Calu3 (cell line): ENCODE measurements around the gene PIPOX. TPM values are rescaled to one million over a fixed set of nuclear protein-coding genes. Genes with fewer than 3 reads are reported as not detected.

Source experiments
- BruUV-seq: library from RNA; stranded (reverse); fragments of 400-500 nt; replicated peaks from 2 replicates; lab custom pipeline; 2021; lab: Mats Ljungman, UMichigan
- CTCF ChIA-PET: fragments of 300-600 bp; sonication (Branson Sonifier 250); formaldehyde crosslinking; loops from one replicate; lab custom pipeline; 2022; ENCODE audit warnings: antibody characterized with exemption; lab: Charles Lee
- DNase-seq: peaks from one replicate; pipeline ENCODE4 v3.0.0; 2022
- H3K27ac Mint-ChIP-seq: one replicate; pipeline ENCODE4 v1.8.0; 2022; ENCODE audit warnings: mixed read lengths; ENCODE audit not compliant: unreplicated experiment
- H3K27me3 Mint-ChIP-seq: one replicate; pipeline ENCODE4 v1.8.0; 2022; ENCODE audit warnings: mixed read lengths; ENCODE audit not compliant: unreplicated experiment
- H3K36me3 Mint-ChIP-seq: one replicate; pipeline ENCODE4 v1.8.0; 2022; ENCODE audit warnings: mild to moderate bottlenecking, moderate library complexity, mixed read lengths; ENCODE audit not compliant: insufficient read depth, unreplicated experiment
- H3K4me1 Mint-ChIP-seq: one replicate; pipeline ENCODE4 v1.8.0; 2022; ENCODE audit warnings: mild to moderate bottlenecking, low read depth, mixed read lengths; ENCODE audit not compliant: unreplicated experiment
- H3K4me3 Mint-ChIP-seq: one replicate; pipeline ENCODE4 v1.8.0; 2022; ENCODE audit warnings: mild to moderate bottlenecking, low read depth, moderate library complexity, mixed read lengths; ENCODE audit not compliant: unreplicated experiment
- H3K9me3 Mint-ChIP-seq: one replicate; pipeline ENCODE4 v1.8.0; 2022; ENCODE audit warnings: low read depth, mixed read lengths; ENCODE audit not compliant: unreplicated experiment
- CTCF ChIP-seq: fragments of 200-600 bp; IDR thresholded peaks from one replicate; pipeline ENCODE4 v1.8.0; 2022; ENCODE audit warnings: antibody characterized with exemption; ENCODE audit not compliant: unreplicated experiment
- intact Hi-C: fragments of 100-400 bp; cut with micrococcal nuclease; formaldehyde crosslinking; loops from one replicate; pipeline ENCODE4 v1.10.0; 2022; ENCODE audit not compliant: unreplicated experiment
- total RNA-seq: library from RNA; stranded (reverse); gene quantifications from 2 replicates; pipeline ENCODE4 v1.2.3, GENCODE V29; 2022

Gene PIPOX
- total RNA-seq, 1 experiment from 2014 or later = 3.7 TPM

GRCh38 chr17:29073045-29073444, 30.1 kb downstream of the PIPOX start:
- Mint-ChIP-seq H3K4me1 (no peaks in the 10 kb centered on the region), H3K36me3 (peaks cover 39% of the 10 kb centered on the region), H3K27ac (no peak overlapping the region), H3K4me3 (no peak overlapping the region), H3K9me3 (no peaks in the 10 kb centered on the region), H3K27me3 (no peaks in the 10 kb centered on the region)
- TF ChIP-seq CTCF = no peak
- DNase-seq = no peak
- BruUV-seq = no TSS peak
- CTCF ChIA-PET = no interaction called here
- intact Hi-C loops = no loop called here

GRCh38 chr17:29073520-29073919, 30.6 kb downstream of the PIPOX start:
- TSS peak; percentile 61 for BruUV-seq
- CTCF ChIA-PET = interaction anchor here (0.5 kb wide), 1 partner anchor 15 kb away, joined by 3 read pairs; no protein-coding TSS in a partner anchor
- H3K4me3 Mint-ChIP-seq = no peak overlapping the region

GRCh38 chr17:29074488-29074887, 31.5 kb downstream of the PIPOX start:
- BruUV-seq = no TSS peak
- TF ChIP-seq CTCF = no peak
- no peaks in the 10 kb centered on the region for H3K9me3 Mint-ChIP-seq
- DNase-seq = no peak
- H3K36me3 Mint-ChIP-seq = peaks cover 38% of the 10 kb centered on the region
- CTCF ChIA-PET = no interaction called here
- no peak overlapping the region for H3K4me3 Mint-ChIP-seq
- no peak overlapping the region for H3K27ac Mint-ChIP-seq
- H3K4me1 Mint-ChIP-seq = no peaks in the 10 kb centered on the region
- no peaks in the 10 kb centered on the region for H3K27me3 Mint-ChIP-seq
- intact Hi-C loops = no loop called here

More at GRCh38 chr17:29073520-29073919, 30.6 kb downstream of the PIPOX start:
- Mint-ChIP-seq H3K4me1 (no peaks in the 10 kb centered on the region), H3K36me3 (peaks cover 39% of the 10 kb centered on the region), H3K27ac (no peak overlapping the region), H3K27me3 (no peaks in the 10 kb centered on the region), H3K9me3 (no peaks in the 10 kb centered on the region)
- intact Hi-C loops = no loop called here
- DNase-seq = no peak
- TF ChIP-seq CTCF = no peak

GRCh38 chr17:29076087-29076486, 33.1 kb downstream of the PIPOX start:
- Mint-ChIP-seq H3K4me3 (no peak overlapping the region), H3K36me3 (peaks cover 24% of the 10 kb centered on the region), H3K27me3 (no peaks in the 10 kb centered on the region), H3K4me1 (no peaks in the 10 kb centered on the region), H3K9me3 (no peaks in the 10 kb centered on the region), H3K27ac (no peak overlapping the region)
- no peak for DNase-seq
- CTCF ChIA-PET = no interaction called here
- no peak for TF ChIP-seq CTCF
- intact Hi-C loops = no loop called here
- no TSS peak for BruUV-seq
